ENCODE measurements around the gene FILIP1L.
"Not testable (repeated sequence)": the region's sequence is repeated elsewhere in the genome, so short reads cannot be mapped to it uniquely, and the experiment has no call there.

The FILIP1L gene

DNA sequence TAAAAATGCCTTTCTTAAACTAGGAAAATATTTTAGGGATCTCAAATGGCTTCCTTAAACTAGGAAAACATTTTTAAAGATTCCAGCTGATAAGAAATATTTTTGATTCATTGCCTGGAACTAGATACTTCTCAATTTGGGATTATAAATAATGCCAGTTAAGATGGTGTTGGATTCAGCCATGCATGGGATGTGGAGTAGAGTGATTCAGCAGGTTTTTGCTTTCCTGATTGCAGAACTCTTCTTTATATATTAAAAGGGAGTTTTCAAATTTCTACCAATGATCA is 15.6 kb downstream of the FILIP1L start:
- DNase-seq (ENCODE audit: low read depth) = no peak

DNA sequence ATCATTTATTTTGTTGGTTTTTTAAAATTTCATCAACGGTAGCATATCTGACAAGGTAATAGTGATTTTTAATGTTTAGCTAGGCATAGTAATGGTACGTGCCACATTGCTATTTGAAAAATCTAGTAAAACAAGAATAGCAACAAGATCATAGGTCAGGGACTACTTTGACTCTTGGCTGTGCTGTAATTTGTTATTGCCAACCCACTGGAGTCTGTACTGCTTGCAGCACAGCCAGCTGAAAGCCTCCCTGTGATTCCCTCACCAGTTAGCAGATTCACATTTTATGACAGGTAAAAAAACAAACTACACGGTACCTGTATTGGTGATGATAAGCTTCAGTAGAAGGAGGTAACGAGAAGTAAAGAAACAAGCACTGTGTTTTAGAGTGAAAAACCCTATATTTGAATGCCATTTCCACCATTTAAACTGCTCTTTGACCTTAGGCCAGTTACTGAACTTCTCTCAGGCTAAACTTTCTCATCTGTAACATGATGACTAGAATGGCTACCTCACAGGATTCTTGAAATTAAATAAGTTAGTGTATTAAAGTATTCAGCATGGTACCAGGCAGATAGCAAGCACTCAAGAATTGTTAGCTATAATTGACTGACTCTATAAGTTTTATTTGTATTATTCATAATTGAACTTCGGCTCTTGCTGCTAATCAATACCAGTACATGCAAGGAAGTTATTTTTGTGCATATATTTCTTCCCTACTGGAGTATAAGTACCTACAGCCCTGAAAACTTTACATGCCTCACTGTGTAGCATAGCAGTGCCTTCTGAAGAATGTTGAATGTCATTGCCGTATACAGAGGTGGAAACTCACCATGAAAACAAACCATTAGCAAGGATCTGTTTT is 16.1 kb downstream of the FILIP1L start:
- DNase-seq (ENCODE audit: low read depth) = no peak

DNA sequence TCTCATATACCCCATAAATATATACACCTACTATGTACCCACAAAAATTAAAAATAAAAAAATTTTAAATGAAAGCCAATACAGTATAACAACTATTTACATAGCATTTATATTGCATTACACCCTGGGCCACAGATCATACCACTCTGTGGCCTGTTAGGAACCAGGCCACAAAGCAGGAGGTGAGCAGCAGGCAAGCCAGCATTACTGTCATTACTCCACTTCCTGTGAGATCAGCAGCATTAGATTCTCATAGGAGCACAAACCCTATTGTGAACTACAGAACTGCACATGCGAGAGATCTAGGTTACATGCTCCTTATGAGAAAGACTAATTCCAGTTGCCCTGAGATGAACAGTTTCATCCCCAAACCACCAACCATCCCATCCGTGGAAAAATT is 17.4 kb downstream of the FILIP1L start:
- DNase-seq (ENCODE audit: low read depth) = no peak

DNA sequence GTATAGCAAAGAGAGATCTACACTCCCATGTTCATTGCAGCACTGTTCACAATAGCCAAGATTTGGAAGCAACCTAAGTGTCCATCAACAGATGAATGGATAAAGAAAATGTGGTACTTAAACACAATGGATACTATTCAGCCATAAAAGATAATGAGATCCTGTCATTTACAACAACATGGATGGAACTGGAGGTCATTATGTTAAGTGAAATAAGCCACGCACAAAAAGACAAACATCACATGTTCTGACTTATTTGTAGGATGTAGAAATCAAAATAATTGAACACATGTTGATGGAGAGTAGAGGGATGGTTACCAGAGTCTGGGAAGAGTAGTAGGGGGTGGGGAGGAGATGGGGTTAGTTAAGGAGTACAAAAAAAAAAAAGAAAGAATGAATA is 18.0 kb downstream of the FILIP1L start:
- DNase-seq (ENCODE audit: low read depth) = not testable (repeated sequence)

DNA sequence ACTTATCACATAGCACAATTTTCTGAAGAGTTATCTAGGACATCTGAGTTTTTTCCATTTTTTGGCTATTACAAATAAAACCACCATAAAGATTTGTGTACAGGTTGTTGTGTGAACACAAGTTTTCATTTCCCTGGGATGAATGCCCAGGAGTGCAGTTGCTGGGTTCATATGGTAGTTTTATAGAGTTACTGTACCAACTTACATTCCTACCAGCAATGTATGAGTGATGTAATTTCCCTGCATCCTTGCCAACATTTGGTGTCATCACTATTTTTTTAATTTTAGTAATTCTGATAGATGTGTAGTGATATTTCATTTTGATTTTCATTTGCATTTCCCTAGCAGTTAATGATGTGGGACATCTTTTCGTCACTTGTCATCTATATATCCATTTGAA is 20.5 kb downstream of the FILIP1L start:
- no peak for DNase-seq (ENCODE audit: low read depth)

DNA sequence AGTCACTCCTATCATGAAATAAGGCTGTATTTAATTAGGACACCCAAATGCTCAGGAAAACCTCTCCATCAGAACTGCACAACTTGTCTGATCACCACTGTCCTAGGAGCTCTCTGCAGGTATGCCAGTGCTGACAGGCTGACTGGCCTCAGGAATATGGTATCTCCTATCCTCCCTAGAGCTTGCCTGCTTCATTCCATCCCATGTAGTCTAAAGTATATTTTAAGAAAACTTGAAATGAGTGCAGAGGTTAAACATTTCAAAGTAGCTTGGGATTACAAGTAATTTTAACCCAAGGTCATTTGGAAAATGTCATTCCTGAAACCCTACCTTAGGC is 23.7 kb downstream of the FILIP1L start:
- no peak for DNase-seq (ENCODE audit: low read depth)

DNA sequence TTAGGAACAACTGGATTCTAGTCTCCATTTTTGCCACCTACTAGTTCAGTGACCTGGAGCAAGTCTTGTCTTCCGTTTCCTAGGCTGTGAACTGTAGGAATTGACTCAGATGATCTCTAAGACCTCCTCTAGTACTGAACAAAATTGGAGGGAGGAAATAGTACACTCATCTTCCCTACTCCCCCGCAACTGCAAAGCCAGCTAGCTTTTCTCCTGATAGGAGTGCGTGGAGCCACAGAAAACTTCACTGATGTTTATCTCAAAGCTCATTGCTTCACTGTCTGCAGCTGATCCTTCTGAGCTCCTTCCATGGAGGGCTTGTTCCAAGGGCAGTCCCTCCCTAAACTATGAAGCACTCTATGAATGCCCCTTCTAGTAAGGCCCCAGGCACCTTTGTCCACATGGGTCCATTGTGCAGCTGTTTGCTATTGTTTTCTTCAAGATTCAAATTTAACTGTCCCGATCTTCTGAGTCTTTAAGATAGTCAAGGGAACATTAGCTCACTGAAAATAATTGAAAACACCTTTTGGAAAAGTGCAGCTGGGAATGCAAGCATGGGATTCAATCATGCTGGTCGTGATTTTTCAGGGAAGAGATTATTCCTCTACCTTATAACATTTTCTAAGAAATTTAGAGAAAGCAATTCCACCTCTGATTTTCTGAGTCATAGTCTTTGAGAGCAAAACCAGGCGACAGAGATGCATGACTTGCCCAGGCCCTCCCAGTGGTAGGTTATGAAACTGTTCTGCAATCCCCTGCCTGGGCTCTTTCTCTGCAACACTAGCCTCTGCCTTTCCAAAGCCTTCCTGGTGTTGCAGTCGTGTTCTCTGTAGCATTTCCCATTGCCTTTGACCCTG is 24.3 kb downstream of the FILIP1L start:
- no peak for DNase-seq (ENCODE audit: low read depth)

DNA sequence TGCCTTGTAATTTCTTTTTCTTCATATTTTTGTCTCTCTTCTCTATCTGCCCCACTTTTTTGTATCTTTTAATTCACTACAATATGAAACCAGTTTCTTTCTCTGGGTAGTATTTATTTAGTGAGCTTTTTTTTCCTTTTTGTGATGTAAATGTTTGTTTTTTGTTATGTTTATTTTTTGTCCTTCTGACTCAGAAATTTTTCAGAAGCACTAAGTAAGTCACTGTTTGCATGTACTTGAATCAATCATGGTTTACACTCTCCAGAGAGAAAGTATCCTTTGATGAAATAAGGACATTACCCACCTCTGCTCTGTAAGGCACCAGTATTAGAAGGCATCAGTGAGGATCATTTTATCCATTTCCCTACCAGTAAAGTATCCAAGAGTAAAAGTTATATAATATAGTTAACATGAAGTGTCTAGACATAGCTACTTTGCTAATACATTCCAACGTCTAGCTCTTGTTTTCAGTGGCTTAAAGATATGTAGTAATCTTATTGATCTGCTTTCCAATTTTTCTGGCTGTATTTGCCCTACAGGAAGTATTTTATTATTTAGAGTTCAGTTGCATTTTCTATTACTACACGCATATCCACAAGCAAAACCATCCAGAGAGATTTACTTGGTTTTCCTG is 25.4 kb downstream of the FILIP1L start:
- no peak for DNase-seq (ENCODE audit: low read depth)

DNA sequence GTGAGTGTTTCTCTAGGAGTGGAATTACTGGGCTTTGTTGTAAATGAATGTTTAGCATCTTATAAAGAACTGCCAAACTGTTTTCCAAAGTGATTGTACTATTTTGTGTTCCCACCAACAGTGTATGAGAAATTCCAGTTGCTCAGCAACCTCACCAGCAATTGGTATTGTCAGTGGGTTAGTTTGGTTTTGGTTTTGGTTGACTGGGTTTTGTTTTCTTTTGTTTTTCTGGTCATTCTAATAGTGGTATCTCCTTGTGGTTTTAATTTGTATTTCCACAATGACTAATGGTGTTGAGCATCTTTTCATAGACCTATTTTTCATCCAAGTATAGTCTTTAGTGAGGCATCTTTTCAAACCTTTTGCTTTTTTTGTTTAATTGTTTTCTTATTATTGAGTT is 27.1 kb downstream of the FILIP1L start:
- no peak for DNase-seq (ENCODE audit: low read depth)

DNA sequence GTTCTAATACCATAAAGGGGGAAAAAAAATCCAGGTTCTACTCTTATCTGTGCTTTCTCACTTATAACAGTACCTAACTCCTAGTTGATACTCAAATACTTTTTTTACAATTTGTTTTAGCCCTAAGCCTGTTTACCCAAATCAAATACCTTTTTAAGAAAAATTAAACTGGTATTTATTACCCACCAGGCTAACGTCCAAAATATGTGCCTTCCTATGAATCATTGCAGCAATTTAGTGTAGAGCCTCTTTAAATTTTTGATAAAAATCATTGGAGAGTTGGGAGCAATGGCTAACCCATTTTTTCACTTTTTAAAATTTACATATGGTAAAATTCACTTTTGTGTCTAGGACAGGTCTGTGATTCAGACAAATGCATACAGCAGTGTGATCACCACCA is 27.9 kb downstream of the FILIP1L start:
- DNase-seq (ENCODE audit: low read depth) = no peak

DNA sequence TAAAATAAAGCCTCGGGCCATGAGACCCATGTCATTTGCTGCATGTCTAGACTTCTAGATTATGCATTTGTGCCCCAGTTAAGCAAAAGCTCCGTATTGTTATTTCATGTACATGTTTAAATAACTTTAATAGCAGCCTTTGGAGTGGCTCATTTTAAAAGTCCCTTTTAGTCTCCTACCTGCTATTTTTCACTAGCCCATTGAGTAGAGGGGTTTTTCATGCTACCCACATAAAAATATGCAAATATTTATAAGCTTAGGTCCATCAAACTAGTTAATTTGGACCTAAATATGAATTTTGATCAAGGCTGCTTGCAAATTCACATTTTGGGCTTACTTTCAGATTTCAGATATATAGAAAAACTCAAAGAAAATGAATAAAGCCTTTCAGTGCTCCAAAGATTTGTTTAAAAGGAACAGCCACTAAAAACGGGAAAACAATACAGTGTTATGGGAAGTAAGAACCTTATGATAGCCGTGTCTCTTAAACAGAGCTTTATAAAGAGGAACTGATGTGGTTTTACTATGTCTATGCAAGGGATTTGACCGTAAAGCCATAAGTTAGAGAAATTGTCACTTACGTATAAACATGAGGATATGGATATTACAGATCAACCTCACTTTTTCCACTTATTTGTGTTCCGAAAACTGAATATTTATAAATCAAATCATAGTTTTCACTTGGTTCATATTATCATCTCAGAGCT is 30.0 kb downstream of the FILIP1L start:
- no peak for DNase-seq (ENCODE audit: low read depth)

DNA sequence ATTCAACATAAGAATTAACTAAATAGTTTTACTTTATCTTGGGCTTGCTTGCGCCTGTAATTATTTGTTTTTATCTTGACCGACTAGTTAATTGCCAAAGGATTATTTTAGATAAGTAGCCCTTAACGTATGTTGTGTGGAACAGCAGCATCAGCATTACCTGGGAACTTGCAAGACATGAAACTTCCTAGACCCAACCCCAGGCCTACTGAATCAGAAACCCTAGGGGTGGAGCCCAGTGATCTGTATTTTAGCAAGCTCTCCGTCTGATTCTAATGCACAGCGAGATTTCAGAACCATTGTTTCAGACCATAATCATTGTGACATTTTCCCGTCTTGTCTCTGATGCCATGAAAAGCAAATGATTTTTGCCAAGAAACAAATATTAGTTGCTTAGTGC is 31.1 kb downstream of the FILIP1L start:
- DNase-seq (ENCODE audit: low read depth) = no peak

DNA sequence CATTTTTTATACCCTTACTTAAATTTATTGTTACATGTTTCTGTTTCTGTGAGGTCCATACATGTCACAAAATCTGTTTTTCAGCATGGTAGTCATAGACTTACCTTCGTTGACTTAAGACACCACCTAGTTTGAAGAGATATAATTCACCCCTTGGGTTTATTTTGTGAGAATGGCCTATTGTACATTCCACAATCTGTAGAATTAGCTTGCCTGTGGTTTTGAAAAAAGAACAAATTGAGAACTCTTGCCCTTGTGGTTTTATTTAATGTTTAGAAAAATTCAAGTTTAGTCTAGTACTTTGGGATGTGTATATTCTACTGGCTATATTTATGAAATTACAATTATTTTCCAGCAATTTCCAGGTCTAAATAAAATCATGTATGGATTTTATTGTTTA is 31.6 kb downstream of the FILIP1L start:
- DNase-seq (ENCODE audit: low read depth) = no peak

DNA sequence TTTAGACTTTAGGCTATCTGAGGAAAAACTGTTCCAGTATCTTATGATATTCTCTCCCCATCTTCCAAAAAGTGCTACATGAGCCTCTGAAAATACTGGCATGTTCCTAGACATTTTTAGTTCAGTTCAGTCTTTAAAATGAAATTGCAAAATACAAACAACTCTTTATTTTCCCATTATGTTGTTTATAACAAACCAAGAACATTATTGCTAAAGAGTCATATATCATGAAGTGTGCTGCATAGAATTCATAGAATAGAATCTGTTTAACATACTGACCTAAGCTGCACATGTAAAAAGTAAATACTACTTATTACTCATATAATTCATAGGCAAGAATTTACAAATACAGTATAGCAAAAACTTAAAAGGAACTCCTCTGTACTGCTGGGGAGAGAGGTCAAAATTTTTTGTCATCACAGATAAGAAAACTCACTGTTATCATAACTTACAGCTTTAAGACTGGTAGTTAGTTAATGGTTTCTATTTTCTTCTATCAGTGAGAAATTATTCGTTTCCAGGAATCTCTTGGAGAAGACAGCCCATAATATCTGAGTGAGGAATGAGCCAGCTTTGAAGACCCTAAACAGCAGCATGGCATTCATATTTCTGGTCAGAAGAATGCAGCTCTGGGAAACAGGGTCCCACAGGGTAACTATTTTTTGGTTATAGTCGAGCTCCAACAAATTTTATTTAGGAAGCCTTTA is 32.2 kb downstream of the FILIP1L start:
- DNase-seq (ENCODE audit: low read depth) = no peak

DNA sequence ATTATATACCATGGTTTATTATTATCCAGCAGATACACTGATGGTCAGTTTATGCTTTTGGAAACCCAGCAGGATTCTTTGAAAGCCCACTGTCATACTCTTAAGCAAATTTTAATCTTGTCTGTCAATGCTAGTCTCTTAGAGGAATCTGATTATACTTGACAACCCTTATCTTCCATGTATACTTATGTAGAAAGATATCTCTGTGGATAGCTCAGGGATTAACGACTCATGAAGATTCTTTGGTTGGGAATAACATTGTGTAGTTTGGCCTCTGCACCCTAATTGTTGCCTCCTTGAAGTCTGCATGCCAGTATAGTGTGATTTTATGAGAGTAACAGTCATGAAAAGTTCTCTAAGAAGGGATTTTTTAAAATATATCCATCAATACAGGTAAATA is 33.0 kb downstream of the FILIP1L start:
- no peak for DNase-seq (ENCODE audit: low read depth)

DNA sequence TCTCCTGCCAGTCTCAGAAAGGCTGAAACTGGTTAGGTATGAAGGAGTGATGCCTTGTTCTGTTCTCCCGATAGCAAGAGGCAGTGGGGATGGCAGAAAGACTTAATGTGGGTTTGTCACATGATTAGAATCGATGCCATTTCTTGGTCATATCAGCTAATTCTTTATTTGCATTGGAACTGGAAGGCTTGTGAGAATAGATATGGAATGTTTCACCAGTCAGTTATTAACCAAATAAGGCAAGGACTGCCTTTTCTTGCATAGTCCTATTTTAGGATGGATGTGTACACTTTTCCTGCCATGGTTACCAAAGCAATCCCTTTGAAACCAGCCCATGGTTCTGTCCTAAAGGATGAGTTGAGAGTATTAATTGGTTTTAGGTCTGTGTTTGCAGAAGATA is 33.7 kb downstream of the FILIP1L start:
- no peak for DNase-seq (ENCODE audit: low read depth)

DNA sequence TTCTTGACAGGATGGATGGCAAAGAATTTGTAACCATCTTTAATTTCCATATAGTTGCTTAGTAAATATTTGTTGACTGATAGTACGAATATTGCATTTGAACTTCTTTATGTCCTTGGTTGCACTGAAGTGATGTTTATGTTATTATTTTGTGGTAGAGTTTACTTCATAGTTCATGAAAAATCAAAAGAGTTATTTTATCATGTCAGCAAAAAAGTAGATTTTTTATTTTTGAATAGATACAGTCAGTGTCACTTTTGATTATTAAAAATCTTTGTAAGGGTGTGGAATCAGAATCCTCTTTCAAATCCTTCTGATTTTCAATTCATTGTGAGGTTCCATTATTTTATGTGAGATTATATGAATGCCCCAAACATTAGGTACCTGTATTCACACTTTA is 35.0 kb downstream of the FILIP1L start:
- no peak for DNase-seq (ENCODE audit: low read depth)

DNA sequence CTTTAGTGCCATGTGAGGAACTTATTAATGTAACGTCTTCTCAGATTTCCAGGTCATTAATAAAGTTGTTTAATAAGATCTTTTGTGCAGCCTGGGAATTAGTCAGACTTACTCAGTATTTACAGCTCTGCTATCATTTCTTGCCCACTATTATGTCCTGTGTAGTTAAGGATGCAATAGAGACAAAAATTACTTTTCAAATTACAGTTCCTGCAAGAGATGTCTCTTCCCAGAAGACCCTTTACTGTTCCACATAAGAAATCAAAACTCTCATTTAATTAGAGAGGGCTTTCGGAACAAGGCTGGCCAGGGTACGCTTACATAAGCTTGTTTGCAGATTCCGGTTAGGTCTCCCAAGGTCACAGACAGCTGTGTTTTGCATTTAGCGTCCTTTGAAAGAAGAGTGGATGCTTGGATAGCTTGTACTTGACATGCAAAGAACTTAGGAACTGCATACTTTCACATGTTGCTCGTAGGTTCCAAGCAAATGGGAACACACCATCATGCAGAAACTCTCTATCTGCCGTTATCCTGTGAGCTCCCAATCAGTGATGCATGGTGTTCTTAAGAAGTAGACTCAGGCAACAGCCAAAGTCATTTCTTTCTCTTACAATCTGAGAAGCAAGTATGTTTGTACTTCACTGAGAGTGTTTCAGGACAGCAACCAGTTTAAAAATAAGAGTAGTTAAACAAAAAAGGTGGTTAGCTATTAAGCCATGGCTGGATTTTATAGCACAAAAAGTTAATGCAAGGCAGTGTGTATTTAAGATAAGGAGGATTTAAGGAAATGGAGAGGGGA is 37.4 kb downstream of the FILIP1L start:
- no peak for DNase-seq (ENCODE audit: low read depth)

DNA sequence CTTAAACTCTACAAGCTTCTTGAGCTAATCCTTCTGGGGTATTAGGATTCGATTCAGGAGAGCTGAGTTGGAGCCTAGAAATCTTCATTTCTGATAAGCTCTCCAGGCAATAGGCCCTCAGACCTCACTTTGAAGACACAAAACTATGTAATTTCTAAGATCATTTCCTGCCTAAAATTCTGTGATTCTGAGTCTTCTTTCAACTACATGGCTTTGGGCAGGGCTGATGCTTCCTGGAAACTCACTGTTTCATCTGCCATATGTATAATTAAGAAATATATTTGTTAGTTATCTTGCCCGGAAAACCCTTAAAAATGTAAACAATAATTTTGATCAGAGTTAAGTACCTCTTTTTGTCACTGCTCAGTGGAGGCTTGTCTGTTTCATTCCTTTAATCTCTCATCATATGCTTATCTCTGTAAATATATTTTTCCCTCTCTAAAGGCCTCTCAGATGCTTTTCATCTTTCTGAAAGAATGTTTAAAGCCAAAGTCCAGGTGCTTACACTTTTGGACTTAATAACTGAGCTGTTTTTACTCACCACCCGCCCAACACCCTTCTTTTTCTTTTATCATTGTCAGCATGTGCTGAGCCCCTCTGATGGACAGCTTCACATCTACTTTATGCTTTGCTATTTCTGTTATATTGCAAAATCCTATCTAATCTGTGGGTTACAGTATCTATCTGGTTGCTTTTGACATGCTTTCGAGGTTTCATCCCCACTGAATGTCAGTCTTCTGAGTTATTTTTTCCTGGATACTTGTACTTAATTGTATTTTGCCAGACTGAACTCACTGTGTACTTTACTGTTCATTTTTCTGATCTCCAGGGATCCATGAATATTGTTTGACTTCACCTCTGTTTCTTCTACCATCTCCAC is 38.2 kb downstream of the FILIP1L start:
- DNase-seq (ENCODE audit: low read depth) = no peak

DNA sequence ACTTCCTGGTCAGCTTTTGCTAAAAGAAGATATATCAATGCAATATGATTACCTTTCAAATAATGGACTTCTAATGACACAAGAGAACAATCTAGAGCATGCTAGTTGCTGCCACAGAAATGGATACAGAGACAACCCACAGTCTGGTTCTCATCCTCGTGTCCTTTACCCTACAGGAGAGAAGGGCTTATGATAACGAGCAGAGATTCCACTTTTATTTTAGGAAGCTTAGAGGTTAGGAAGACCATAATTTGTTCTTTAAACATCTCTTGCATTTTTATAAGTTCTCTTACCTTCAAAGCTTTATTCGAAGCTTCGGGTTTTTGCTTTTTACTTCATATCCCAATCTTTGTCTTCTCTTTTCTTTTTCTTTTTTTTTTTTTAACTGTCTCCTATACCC is 39.1 kb downstream of the FILIP1L start:
- DNase-seq (ENCODE audit: low read depth) = no peak

Measured in HS-27A (cell line).